RKO (cell line): ENCODE measurements around the gene CAMK2A.

Source experiments
- DNase-seq: peaks from one replicate; pipeline ENCODE4 v3.0.0-alpha.2; 2016; ENCODE audit warnings: low spot score

CAMK2A gene

GRCh38 chr5:150315245-150315644 lies 25.7 kb upstream of the CAMK2A start:
- no peak for DNase-seq

GRCh38 chr5:150313921-150314716 lies 24.5 kb upstream of the CAMK2A start:
- no peak for DNase-seq

- no peak for DNase-seq
Observed at GRCh38 chr5:150313501-150313900, 23.9 kb upstream of the CAMK2A start.

- no peak for DNase-seq
Observed at GRCh38 chr5:150312518-150312917, 22.9 kb upstream of the CAMK2A start.

GRCh38 chr5:150311015-150311692 lies 21.6 kb upstream of the CAMK2A start:
- DNase-seq: no peak

GRCh38 chr5:150310246-150310645 lies 20.7 kb upstream of the CAMK2A start:
- DNase-seq: no peak

GRCh38 chr5:150309886-150310239 lies 20.3 kb upstream of the CAMK2A start:
- DNase-seq: no peak

GRCh38 chr5:150309101-150309885 lies 19.7 kb upstream of the CAMK2A start:
- no peak for DNase-seq

GRCh38 chr5:150307617-150308426 lies 18.2 kb upstream of the CAMK2A start:
- no peak for DNase-seq

GRCh38 chr5:150306775-150307174 lies 17.2 kb upstream of the CAMK2A start:
- no peak for DNase-seq

GRCh38 chr5:150305557-150305956 lies 16.0 kb upstream of the CAMK2A start:
- no peak for DNase-seq

- no peak for DNase-seq
Observed at GRCh38 chr5:150305095-150305494, 15.5 kb upstream of the CAMK2A start.

- no peak for DNase-seq
Observed at GRCh38 chr5:150304481-150305081, 15.0 kb upstream of the CAMK2A start.

- no peak for DNase-seq
Observed at GRCh38 chr5:150303660-150304386, 14.2 kb upstream of the CAMK2A start.

GRCh38 chr5:150303070-150303615 lies 13.6 kb upstream of the CAMK2A start:
- DNase-seq: no peak

- no peak for DNase-seq
Observed at GRCh38 chr5:150302301-150303069, 12.9 kb upstream of the CAMK2A start, which contains the start of gene ARSI. TSS of gene ARSI (minus strand) at chr5:150302905. CDS start at chr5:150302373, 532 bp downstream.

- DNase-seq: no peak
Observed at GRCh38 chr5:150301901-150302300, 12.3 kb upstream of the CAMK2A start.

GRCh38 chr5:150301170-150301505 lies 11.6 kb upstream of the CAMK2A start:
- no peak for DNase-seq

GRCh38 chr5:150300496-150301169 lies 11.1 kb upstream of the CAMK2A start:
- no peak for DNase-seq
